Gastrocnemius medialis (tissue), 4 donors: Measurements from ENCODE around the gene MTIF3. TPM values are rescaled to one million over a fixed set of nuclear protein-coding genes. Genes with fewer than 3 reads are reported as not detected.
A peak's percentile ranks its signal among the peaks of the same experiment; 100 is the strongest.

Experiments used
- ATAC-seq, 2 donors: fragments of 150-250 bp; one replicate each; pipeline ENCODE4 v1.9.1; 2016
- DNase-seq, 2 donors: peaks; one replicate each; pipeline ENCODE4 v3.0.0-alpha.2; 2019
- H3K27ac ChIP-seq, 4 donors: fragments of 200-600 bp; sonication (generic); 1 replicate in 1 of 4; 2 replicates in 3 of 4; pipeline ENCODE4 v1.5.1; 2016 to 2018; ENCODE audit warnings: mild to moderate bottlenecking in 2 of 4, moderate library complexity in 1 of 4
- H3K27me3 ChIP-seq, 3 donors: fragments of 200-600 bp; sonication (generic) in 2 of 3; 1 replicate in 1 of 3; 2 replicates in 2 of 3; pipeline versions ENCODE4 v1.5.1 to v1.6.0; 2016 to 2019; ENCODE audit warnings: mild to moderate bottlenecking in 1 of 3, moderate library complexity in 1 of 3
- H3K36me3 ChIP-seq, 2 donors: fragments of 200-600 bp; sonication (generic) in 1 of 2; one replicate each; pipeline ENCODE4 v1.5.1; 2017 to 2018
- H3K4me1 ChIP-seq, 2 donors: fragments of 200-600 bp; sonication (generic) in 1 of 2; one replicate each; pipeline ENCODE4 v1.5.1; 2016 to 2017; ENCODE audit warnings: mild to moderate bottlenecking in 2 of 2
- H3K4me3 ChIP-seq, 4 donors: fragments of 200-600 bp; sonication (generic) in 3 of 4; 1 replicate in 1 of 4; 2 replicates in 3 of 4; pipeline ENCODE4 v1.5.1; 2016 to 2019; ENCODE audit warnings: mild to moderate bottlenecking in 2 of 4
- H3K9me3 ChIP-seq, 3 donors: fragments of 200-600 bp; sonication (generic) in 2 of 3; 1 replicate in 1 of 3; 2 replicates in 2 of 3; pipeline ENCODE4 v1.5.1; 2016 to 2019
- CTCF ChIP-seq, 5 experiments: fragments of 450-650 bp in 3 of 5; fragments of 200-600 bp in 2 of 5; sonication (generic) in 2 of 5; IDR thresholded peaks in 4 of 5; conservative IDR thresholded peaks in 1 of 5; 1 replicate in 4 of 5; 2 replicates in 1 of 5; pipeline ENCODE4 v1.5.1; 2016 to 2019; ENCODE audit warnings: antibody characterized with exemption in 5 of 5, mild to moderate bottlenecking in 3 of 5, moderate library complexity in 3 of 5
- POLR2A ChIP-seq, 2 donors: fragments of 450-650 bp; IDR thresholded peaks; one replicate each; pipeline ENCODE4 v1.6.1; 2017; ENCODE audit warnings: antibody characterized with exemption in 2 of 2, mild to moderate bottlenecking in 2 of 2, moderate library complexity in 2 of 2
- in situ Hi-C, 4 donors: fragments of 200-750 bp; cut with MboI; loops; one replicate each; pipeline versions ENCODE4 v1.15.0 to v1.8.0; 2017; ENCODE audit warnings: low sequenced_read_pairs in 4 of 4
- intact Hi-C: fragments of 100-400 bp; cut with DNase I; formaldehyde crosslinking; loops from one replicate; pipeline ENCODE4 v1.15.1; 2023; ENCODE audit warnings: low total_unique reads
- total RNA-seq, 4 donors: library from RNA; depleted of rRNA; stranded (reverse); fragments of >200 nt; gene quantifications; one replicate each; pipeline versions ENCODE4 v1.1.0 to v1.2.3, GENCODE V29; 2016

Gene MTIF3
- total RNA-seq, 4 donors from 2014 or later, result 73.9 to 113 (median 89.1) TPM

- in situ Hi-C loops, result loop anchor here in 2 of 4 donors (25.0 kb wide), 1 partner anchor 207 kb away; the partner anchor contains the start of genes LNX2 (in 2 of the 2) and POLR1D (in 2 of the 2)
- peaks cover 6 to 10% of the 10 kb centered on the region in 2 donors for H3K4me1 ChIP-seq
- H3K27me3 ChIP-seq, result no peaks in the 10 kb centered on the region
- TF ChIP-seq POLR2A (IDR thresholded peaks at IDR 0.05) (no peak), CTCF (IDR thresholded peaks at IDR 0.05 in 4 of 5, conservative IDR thresholded peaks at IDR 0.05 in 1 of 5) (no peak)
- intact Hi-C loops, result loop anchor here (1.0 to 5.0 kb wide), 3 partner anchors 20 to 422 kb away; no protein-coding TSS in a partner anchor
- H3K9me3 ChIP-seq, result no peaks in the 10 kb centered on the region
- H3K36me3 ChIP-seq, result no peaks in the 10 kb centered on the region
- ATAC-seq (peak; percentile 18 to 25), DNase-seq (no peak)
- no peak overlapping the region for H3K27ac ChIP-seq
- H3K4me3 ChIP-seq, result no peak overlapping the region
These were observed 44.7 kb downstream of the MTIF3 start for GRCh38 chr13:27405546-27406134.

GRCh38 chr13:27404680-27405079 is 45.7 kb downstream of the MTIF3 start:
- Histone ChIP-seq H3K27me3 (no peaks in the 10 kb centered on the region), H3K27ac (no peak overlapping the region), H3K9me3 (no peaks in the 10 kb centered on the region), H3K36me3 (no peaks in the 10 kb centered on the region), H3K4me1 (peaks cover 6 to 10% of the 10 kb centered on the region in 2 donors), H3K4me3 (no peak overlapping the region)
- DNase-seq (no peak), ATAC-seq (peak; percentile 26 to 50)
- TF ChIP-seq POLR2A (IDR thresholded peaks at IDR 0.05) (no peak), CTCF (IDR thresholded peaks at IDR 0.05 in 4 of 5, conservative IDR thresholded peaks at IDR 0.05 in 1 of 5) (no peak)
- in situ Hi-C loops, result loop anchor here in 2 of 4 donors (25.0 kb wide), 1 partner anchor 208 kb away; the partner anchor contains the start of genes LNX2 (in 2 of the 2) and POLR1D (in 2 of the 2)
- intact Hi-C loops, result loop anchor here (5.0 kb wide), 1 partner anchor 128 kb away; no protein-coding TSS in a partner anchor

- ATAC-seq (no peak), DNase-seq (no peak)
- Histone ChIP-seq H3K9me3 (no peaks in the 10 kb centered on the region), H3K36me3 (no peaks in the 10 kb centered on the region), H3K4me1 (peaks cover 6 to 10% of the 10 kb centered on the region in 2 donors), H3K27me3 (no peaks in the 10 kb centered on the region), H3K4me3 (no peak overlapping the region), H3K27ac (peak overlapping the region in 1 of 4 donors; percentile 21)
- in situ Hi-C loops, result loop anchor here in 2 of 4 donors (25.0 kb wide), 1 partner anchor 208 kb away; the partner anchor contains the start of genes LNX2 (in 2 of the 2) and POLR1D (in 2 of the 2)
- intact Hi-C loops, result no loop called here
- no peak for TF ChIP-seq CTCF (IDR thresholded peaks at IDR 0.05 in 4 of 5, conservative IDR thresholded peaks at IDR 0.05 in 1 of 5)
- no peak for TF ChIP-seq POLR2A (IDR thresholded peaks at IDR 0.05)
These were observed 46.5 kb downstream of the MTIF3 start for GRCh38 chr13:27403727-27404385.

GRCh38 chr13:27403203-27403678 is 47.1 kb downstream of the MTIF3 start:
- peak overlapping the region in 1 of 4 donors; percentile 21 for H3K27ac ChIP-seq
- H3K27me3 ChIP-seq, result no peaks in the 10 kb centered on the region
- no peak for ATAC-seq
- no peaks in the 10 kb centered on the region for H3K9me3 ChIP-seq
- no peaks in the 10 kb centered on the region for H3K36me3 ChIP-seq
- in situ Hi-C loops (loop anchor here in 2 of 4 donors (25.0 kb wide), 1 partner anchor 209 kb away; the partner anchor contains the start of genes LNX2 (in 2 of the 2) and POLR1D (in 2 of the 2)), intact Hi-C loops (no loop called here)
- no peak for DNase-seq
- peaks cover 6 to 10% of the 10 kb centered on the region in 2 donors for H3K4me1 ChIP-seq
- no peak for TF ChIP-seq POLR2A (IDR thresholded peaks at IDR 0.05)
- TF ChIP-seq CTCF (IDR thresholded peaks at IDR 0.05 in 4 of 5, conservative IDR thresholded peaks at IDR 0.05 in 1 of 5), result no peak
- no peak overlapping the region for H3K4me3 ChIP-seq
